BLaER1 treated with 17β-estradiol and CSF1 and Interleukin-3, amounts not matched to agents 10 nM and 100 nM (cell line): ENCODE measurements around the gene CAMK2D.

ENCODE experiments used
- H3K27ac ChIP-seq, 11 experiments: shearing (Covaris generic); formaldehyde crosslinking; 2 replicates each; pipeline ENCODE4 v1.8.1; 2022
- H3K27me3 ChIP-seq, 11 experiments: shearing (Covaris generic); formaldehyde crosslinking; 2 replicates each; pipeline ENCODE4 v1.8.1; 2022
- H3K36me3 ChIP-seq, 11 experiments: shearing (Covaris generic); formaldehyde crosslinking; 2 replicates each; pipeline ENCODE4 v1.8.1; 2022
- H3K4me1 ChIP-seq, 10 experiments: shearing (Covaris generic); formaldehyde crosslinking; 2 replicates each; pipeline ENCODE4 v1.8.1; 2022
- H3K4me2 ChIP-seq, 11 experiments: shearing (Covaris generic); formaldehyde crosslinking; 2 replicates each; pipeline ENCODE4 v1.8.1; 2022
- H3K4me3 ChIP-seq, 10 experiments: shearing (Covaris generic); formaldehyde crosslinking; 2 replicates each; pipeline ENCODE4 v1.8.1; 2022
- H3K9ac ChIP-seq, 11 experiments: shearing (Covaris generic); formaldehyde crosslinking; 2 replicates each; pipeline ENCODE4 v1.8.1; 2022
- H3K9me3 ChIP-seq, 11 experiments: shearing (Covaris generic); formaldehyde crosslinking; replicated peaks in 1 of 11; 2 replicates each; pipeline ENCODE4 v1.8.1; 2022
- H4K20me1 ChIP-seq, 11 experiments: shearing (Covaris generic); formaldehyde crosslinking; 2 replicates each; pipeline ENCODE4 v1.8.1; 2022
- Cebpa-rat ChIP-seq, 11 experiments: shearing (Covaris generic); IDR thresholded peaks; 2 replicates each; pipeline ENCODE4 v1.8.1; 2022

The CAMK2D gene

GRCh38 chr4:113540859-113541258, 220.7 kb downstream of the CAMK2D start:
- no peak for TF ChIP-seq Cebpa-rat (IDR thresholded peaks at IDR 0.05)
- peaks cover 0 to 8% (median 0%) of the 10 kb centered on the region in 11 experiments; a peak in 2 of 22 replicates for H3K9me3 ChIP-seq
- H3K9ac ChIP-seq: no peak overlapping the region
- H3K4me2 ChIP-seq: peak overlapping the region in 3 of 11 experiments; percentile 3 to 34 (median 26); a peak in 3 of 22 replicates
- no peak overlapping the region for H3K4me3 ChIP-seq
- H3K27ac ChIP-seq: no peak overlapping the region
- H3K4me1 ChIP-seq: peaks cover 0 to 18% (median 3%) of the 10 kb centered on the region in 10 experiments; a peak in 8 of 20 replicates
- peaks cover 0 to 78% (median 34%) of the 10 kb centered on the region in 11 experiments; a peak in 18 of 22 replicates for H3K36me3 ChIP-seq
- H4K20me1 ChIP-seq: no peaks in the 10 kb centered on the region
- no peaks in the 10 kb centered on the region for H3K27me3 ChIP-seq

GRCh38 chr4:113539408-113539807, 222.1 kb downstream of the CAMK2D start:
- H4K20me1 ChIP-seq: no peaks in the 10 kb centered on the region
- H3K27me3 ChIP-seq: no peaks in the 10 kb centered on the region
- H3K27ac ChIP-seq: no peak overlapping the region
- no peak overlapping the region for H3K4me3 ChIP-seq
- TF ChIP-seq Cebpa-rat (IDR thresholded peaks at IDR 0.05): no peak
- peaks cover 0 to 18% (median 3%) of the 10 kb centered on the region in 10 experiments; a peak in 8 of 20 replicates for H3K4me1 ChIP-seq
- H3K4me2 ChIP-seq: no peak overlapping the region
- H3K9ac ChIP-seq: no peak overlapping the region
- H3K36me3 ChIP-seq: peaks cover 0 to 77% (median 24%) of the 10 kb centered on the region in 11 experiments; a peak in 17 of 22 replicates
- 0 out of 22 replicates have a peak, but pooled peaks cover 0 to 1% (median 0%) of the 10 kb centered on the region in 11 experiments for H3K9me3 ChIP-seq

- Histone ChIP-seq H3K4me3 (no peak overlapping the region), H3K9me3 (no peaks in the 10 kb centered on the region), H3K4me1 (peaks cover 0 to 18% (median 3%) of the 10 kb centered on the region in 10 experiments; a peak in 8 of 20 replicates), H3K27me3 (no peaks in the 10 kb centered on the region), H3K36me3 (peaks cover 4 to 73% (median 32%) of the 10 kb centered on the region in 11 experiments; a peak in 18 of 22 replicates), H3K9ac (no peak overlapping the region), H4K20me1 (no peaks in the 10 kb centered on the region), H3K4me2 (no peak overlapping the region), H3K27ac (no peak overlapping the region)
- TF ChIP-seq Cebpa-rat (IDR thresholded peaks at IDR 0.05): no peak
Measured at GRCh38 chr4:113537628-113538027, 223.9 kb downstream of the CAMK2D start.

GRCh38 chr4:113537203-113537602, 224.3 kb downstream of the CAMK2D start:
- Histone ChIP-seq H3K4me2 (no peak overlapping the region), H4K20me1 (no peaks in the 10 kb centered on the region), H3K27me3 (no peaks in the 10 kb centered on the region), H3K36me3 (peaks cover 4 to 73% (median 35%) of the 10 kb centered on the region in 11 experiments; a peak in 18 of 22 replicates), H3K9me3 (no peaks in the 10 kb centered on the region), H3K9ac (no peak overlapping the region), H3K4me1 (peaks cover 0 to 18% (median 3%) of the 10 kb centered on the region in 10 experiments; a peak in 8 of 20 replicates), H3K4me3 (no peak overlapping the region), H3K27ac (no peak overlapping the region)
- TF ChIP-seq Cebpa-rat (IDR thresholded peaks at IDR 0.05): no peak

- Histone ChIP-seq H3K4me3 (no peak overlapping the region), H3K36me3 (peaks cover 18 to 88% (median 58%) of the 10 kb centered on the region in 11 experiments), H3K9me3 (no peaks in the 10 kb centered on the region), H3K27me3 (no peaks in the 10 kb centered on the region), H3K4me2 (no peak overlapping the region), H3K4me1 (no peaks in the 10 kb centered on the region), H3K27ac (no peak overlapping the region), H4K20me1 (no peaks in the 10 kb centered on the region), H3K9ac (no peak overlapping the region)
- no peak for TF ChIP-seq Cebpa-rat (IDR thresholded peaks at IDR 0.05)
Measured at GRCh38 chr4:113534711-113535110, 226.8 kb downstream of the CAMK2D start.

- Histone ChIP-seq H3K27me3 (no peaks in the 10 kb centered on the region), H3K36me3 (peaks cover 30 to 93% (median 77%) of the 10 kb centered on the region in 11 experiments), H3K9me3 (no peaks in the 10 kb centered on the region), H3K4me3 (no peak overlapping the region), H3K4me1 (no peaks in the 10 kb centered on the region), H3K4me2 (no peak overlapping the region), H3K27ac (no peak overlapping the region), H3K9ac (no peak overlapping the region), H4K20me1 (no peaks in the 10 kb centered on the region)
- no peak for TF ChIP-seq Cebpa-rat (IDR thresholded peaks at IDR 0.05)
Measured at GRCh38 chr4:113531572-113531971, 230.0 kb downstream of the CAMK2D start.

- no peak for TF ChIP-seq Cebpa-rat (IDR thresholded peaks at IDR 0.05)
- Histone ChIP-seq H3K4me3 (no peak overlapping the region), H3K9me3 (no peaks in the 10 kb centered on the region), H3K27ac (no peak overlapping the region), H3K4me2 (no peak overlapping the region), H3K27me3 (no peaks in the 10 kb centered on the region), H3K36me3 (peaks cover 42 to 98% (median 88%) of the 10 kb centered on the region in 11 experiments), H3K4me1 (no peaks in the 10 kb centered on the region), H3K9ac (no peak overlapping the region), H4K20me1 (no peaks in the 10 kb centered on the region)
Measured at GRCh38 chr4:113528395-113528794, 233.1 kb downstream of the CAMK2D start.

- H3K9me3 ChIP-seq: no peaks in the 10 kb centered on the region
- H4K20me1 ChIP-seq: no peaks in the 10 kb centered on the region
- H3K36me3 ChIP-seq: peaks cover 39 to 96% (median 91%) of the 10 kb centered on the region in 11 experiments
- no peak overlapping the region for H3K27ac ChIP-seq
- H3K27me3 ChIP-seq: no peaks in the 10 kb centered on the region
- no peak overlapping the region for H3K4me2 ChIP-seq
- TF ChIP-seq Cebpa-rat (IDR thresholded peaks at IDR 0.05): no peak
- no peaks in the 10 kb centered on the region for H3K4me1 ChIP-seq
- H3K9ac ChIP-seq: no peak overlapping the region
- H3K4me3 ChIP-seq: no peak overlapping the region
Measured at GRCh38 chr4:113525521-113525920, 236.0 kb downstream of the CAMK2D start.

GRCh38 chr4:113524505-113525186, 236.9 kb downstream of the CAMK2D start:
- H3K9ac ChIP-seq: no peak overlapping the region
- peaks cover 34 to 96% (median 91%) of the 10 kb centered on the region in 11 experiments for H3K36me3 ChIP-seq
- no peak overlapping the region for H3K4me2 ChIP-seq

GRCh38 chr4:113524096-113524495, 237.4 kb downstream of the CAMK2D start:
- Histone ChIP-seq H3K27me3 (no peaks in the 10 kb centered on the region), H3K27ac (no peak overlapping the region), H4K20me1 (no peaks in the 10 kb centered on the region), H3K4me2 (no peak overlapping the region), H3K9ac (no peak overlapping the region), H3K4me1 (no peaks in the 10 kb centered on the region), H3K36me3 (peaks cover 30 to 95% (median 89%) of the 10 kb centered on the region in 11 experiments), H3K9me3 (no peaks in the 10 kb centered on the region), H3K4me3 (no peak overlapping the region)
- no peak for TF ChIP-seq Cebpa-rat (IDR thresholded peaks at IDR 0.05)

More at GRCh38 chr4:113524505-113525186, 236.9 kb downstream of the CAMK2D start:
- Histone ChIP-seq H3K4me1 (no peaks in the 10 kb centered on the region), H4K20me1 (no peaks in the 10 kb centered on the region), H3K27ac (no peak overlapping the region), H3K4me3 (no peak overlapping the region), H3K9me3 (no peaks in the 10 kb centered on the region), H3K27me3 (no peaks in the 10 kb centered on the region)
- TF ChIP-seq Cebpa-rat (IDR thresholded peaks at IDR 0.05): no peak
